ENCODE data around the gene CFAP70.

CFAP70 gene

GRCh38 chr10:73226663-73227062 is 132.0 kb downstream of the CFAP70 start:
- Histone ChIP-seq H3K27ac (ENCODE audit: low read depth in 2 of 2, low read length in 2 of 2) (no peak overlapping the region), H3K36me3 (ENCODE audit: control insufficient read depth in 2 of 2, insufficient read depth in 2 of 2, low read length in 2 of 2) (peaks cover 0 to 7% of the 10 kb centered on the region in 2 donors), H3K27me3 (ENCODE audit: control insufficient read depth in 2 of 2, insufficient read depth in 2 of 2, low read length in 2 of 2) (no peaks in the 10 kb centered on the region), H3K4me3 (ENCODE audit: low read length in 2 of 2) (no peak overlapping the region), H3K9ac (ENCODE audit: low read depth in 1 of 2, low read length in 2 of 2) (no peak overlapping the region), H3K9me3 (ENCODE audit: control insufficient read depth in 2 of 2, low read length in 2 of 2) (no peaks in the 10 kb centered on the region), H3K4me1 (ENCODE audit: control insufficient read depth in 2 of 2, insufficient read depth in 2 of 2, low read length in 2 of 2) (no peaks in the 10 kb centered on the region)

GRCh38 chr10:73225518-73225917 is 133.1 kb downstream of the CFAP70 start:
- H3K27ac ChIP-seq (ENCODE audit: low read depth in 2 of 2, low read length in 2 of 2): no peak overlapping the region
- no peak overlapping the region for H3K9ac ChIP-seq (ENCODE audit: low read depth in 1 of 2, low read length in 2 of 2)
- H3K9me3 ChIP-seq (ENCODE audit: control insufficient read depth in 2 of 2, low read length in 2 of 2): no peaks in the 10 kb centered on the region
- H3K36me3 ChIP-seq (ENCODE audit: control insufficient read depth in 2 of 2, insufficient read depth in 2 of 2, low read length in 2 of 2): peaks cover 0 to 3% of the 10 kb centered on the region in 2 donors
- H3K4me1 ChIP-seq (ENCODE audit: control insufficient read depth in 2 of 2, insufficient read depth in 2 of 2, low read length in 2 of 2): no peaks in the 10 kb centered on the region
- no peak overlapping the region for H3K4me3 ChIP-seq (ENCODE audit: low read length in 2 of 2)
- H3K27me3 ChIP-seq (ENCODE audit: control insufficient read depth in 2 of 2, insufficient read depth in 2 of 2, low read length in 2 of 2): no peaks in the 10 kb centered on the region

GRCh38 chr10:73220989-73221388 is 137.7 kb downstream of the CFAP70 start:
- Histone ChIP-seq H3K9ac (ENCODE audit: low read depth in 1 of 2, low read length in 2 of 2) (no peak overlapping the region), H3K4me1 (ENCODE audit: control insufficient read depth in 2 of 2, insufficient read depth in 2 of 2, low read length in 2 of 2) (no peaks in the 10 kb centered on the region), H3K27ac (ENCODE audit: low read depth in 2 of 2, low read length in 2 of 2) (no peak overlapping the region), H3K36me3 (ENCODE audit: control insufficient read depth in 2 of 2, insufficient read depth in 2 of 2, low read length in 2 of 2) (peaks cover 10 to 14% of the 10 kb centered on the region in 2 donors), H3K27me3 (ENCODE audit: control insufficient read depth in 2 of 2, insufficient read depth in 2 of 2, low read length in 2 of 2) (no peaks in the 10 kb centered on the region), H3K9me3 (ENCODE audit: control insufficient read depth in 2 of 2, low read length in 2 of 2) (no peaks in the 10 kb centered on the region), H3K4me3 (ENCODE audit: low read length in 2 of 2) (no peak overlapping the region)

GRCh38 chr10:73219384-73219783 is 139.3 kb downstream of the CFAP70 start:
- Histone ChIP-seq H3K36me3 (ENCODE audit: control insufficient read depth in 2 of 2, insufficient read depth in 2 of 2, low read length in 2 of 2) (peaks cover 10 to 14% of the 10 kb centered on the region in 2 donors), H3K27ac (ENCODE audit: low read depth in 2 of 2, low read length in 2 of 2) (no peak overlapping the region), H3K9ac (ENCODE audit: low read depth in 1 of 2, low read length in 2 of 2) (no peak overlapping the region), H3K27me3 (ENCODE audit: control insufficient read depth in 2 of 2, insufficient read depth in 2 of 2, low read length in 2 of 2) (no peaks in the 10 kb centered on the region), H3K4me1 (ENCODE audit: control insufficient read depth in 2 of 2, insufficient read depth in 2 of 2, low read length in 2 of 2) (no peaks in the 10 kb centered on the region), H3K9me3 (ENCODE audit: control insufficient read depth in 2 of 2, low read length in 2 of 2) (no peaks in the 10 kb centered on the region), H3K4me3 (ENCODE audit: low read length in 2 of 2) (no peak overlapping the region)

- Histone ChIP-seq H3K27ac (ENCODE audit: low read depth in 2 of 2, low read length in 2 of 2) (no peak overlapping the region), H3K36me3 (ENCODE audit: control insufficient read depth in 2 of 2, insufficient read depth in 2 of 2, low read length in 2 of 2) (peaks cover 10 to 14% of the 10 kb centered on the region in 2 donors), H3K27me3 (ENCODE audit: control insufficient read depth in 2 of 2, insufficient read depth in 2 of 2, low read length in 2 of 2) (no peaks in the 10 kb centered on the region), H3K4me1 (ENCODE audit: control insufficient read depth in 2 of 2, insufficient read depth in 2 of 2, low read length in 2 of 2) (no peaks in the 10 kb centered on the region), H3K9me3 (ENCODE audit: control insufficient read depth in 2 of 2, low read length in 2 of 2) (no peaks in the 10 kb centered on the region), H3K4me3 (ENCODE audit: low read length in 2 of 2) (no peak overlapping the region), H3K9ac (ENCODE audit: low read depth in 1 of 2, low read length in 2 of 2) (no peak overlapping the region)
These were observed 140.1 kb downstream of the CFAP70 start for GRCh38 chr10:73218431-73219191.

GRCh38 chr10:73217628-73218027 is 141.0 kb downstream of the CFAP70 start:
- no peaks in the 10 kb centered on the region for H3K27me3 ChIP-seq (ENCODE audit: control insufficient read depth in 2 of 2, insufficient read depth in 2 of 2, low read length in 2 of 2)
- no peaks in the 10 kb centered on the region for H3K9me3 ChIP-seq (ENCODE audit: control insufficient read depth in 2 of 2, low read length in 2 of 2)
- H3K36me3 ChIP-seq (ENCODE audit: control insufficient read depth in 2 of 2, insufficient read depth in 2 of 2, low read length in 2 of 2): peaks cover 10 to 14% of the 10 kb centered on the region in 2 donors
- no peak overlapping the region for H3K27ac ChIP-seq (ENCODE audit: low read depth in 2 of 2, low read length in 2 of 2)
- no peaks in the 10 kb centered on the region for H3K4me1 ChIP-seq (ENCODE audit: control insufficient read depth in 2 of 2, insufficient read depth in 2 of 2, low read length in 2 of 2)
- no peak overlapping the region for H3K4me3 ChIP-seq (ENCODE audit: low read length in 2 of 2)
- H3K9ac ChIP-seq (ENCODE audit: low read depth in 1 of 2, low read length in 2 of 2): no peak overlapping the region

GRCh38 chr10:73215749-73216148 is 142.9 kb downstream of the CFAP70 start:
- H3K36me3 ChIP-seq (ENCODE audit: control insufficient read depth in 2 of 2, insufficient read depth in 2 of 2, low read length in 2 of 2): peaks cover 10 to 15% of the 10 kb centered on the region in 2 donors
- H3K27me3 ChIP-seq (ENCODE audit: control insufficient read depth in 2 of 2, insufficient read depth in 2 of 2, low read length in 2 of 2): no peaks in the 10 kb centered on the region
- H3K9ac ChIP-seq (ENCODE audit: low read depth in 1 of 2, low read length in 2 of 2): no peak overlapping the region
- H3K4me3 ChIP-seq (ENCODE audit: low read length in 2 of 2): no peak overlapping the region
- no peaks in the 10 kb centered on the region for H3K9me3 ChIP-seq (ENCODE audit: control insufficient read depth in 2 of 2, low read length in 2 of 2)
- H3K4me1 ChIP-seq (ENCODE audit: control insufficient read depth in 2 of 2, insufficient read depth in 2 of 2, low read length in 2 of 2): no peaks in the 10 kb centered on the region
- no peak overlapping the region for H3K27ac ChIP-seq (ENCODE audit: low read depth in 2 of 2, low read length in 2 of 2)

- Histone ChIP-seq H3K9me3 (ENCODE audit: control insufficient read depth in 2 of 2, low read length in 2 of 2) (no peaks in the 10 kb centered on the region), H3K9ac (ENCODE audit: low read depth in 1 of 2, low read length in 2 of 2) (no peak overlapping the region), H3K27me3 (ENCODE audit: control insufficient read depth in 2 of 2, insufficient read depth in 2 of 2, low read length in 2 of 2) (no peaks in the 10 kb centered on the region), H3K27ac (ENCODE audit: low read depth in 2 of 2, low read length in 2 of 2) (no peak overlapping the region), H3K4me3 (ENCODE audit: low read length in 2 of 2) (no peak overlapping the region), H3K36me3 (ENCODE audit: control insufficient read depth in 2 of 2, insufficient read depth in 2 of 2, low read length in 2 of 2) (peaks cover 0 to 7% of the 10 kb centered on the region in 2 donors), H3K4me1 (ENCODE audit: control insufficient read depth in 2 of 2, insufficient read depth in 2 of 2, low read length in 2 of 2) (no peaks in the 10 kb centered on the region)
These were observed 147.4 kb downstream of the CFAP70 start for GRCh38 chr10:73211106-73211811.

- H3K36me3 ChIP-seq (ENCODE audit: control insufficient read depth in 2 of 2, insufficient read depth in 2 of 2, low read length in 2 of 2): peaks cover 0 to 8% of the 10 kb centered on the region in 2 donors
- H3K4me1 ChIP-seq (ENCODE audit: control insufficient read depth in 2 of 2, insufficient read depth in 2 of 2, low read length in 2 of 2): no peaks in the 10 kb centered on the region
- no peak overlapping the region for H3K4me3 ChIP-seq (ENCODE audit: low read length in 2 of 2)
- no peak overlapping the region for H3K27ac ChIP-seq (ENCODE audit: low read depth in 2 of 2, low read length in 2 of 2)
- no peak overlapping the region for H3K9ac ChIP-seq (ENCODE audit: low read depth in 1 of 2, low read length in 2 of 2)
- H3K9me3 ChIP-seq (ENCODE audit: control insufficient read depth in 2 of 2, low read length in 2 of 2): no peaks in the 10 kb centered on the region
- H3K27me3 ChIP-seq (ENCODE audit: control insufficient read depth in 2 of 2, insufficient read depth in 2 of 2, low read length in 2 of 2): no peaks in the 10 kb centered on the region
These were observed 148.1 kb downstream of the CFAP70 start for GRCh38 chr10:73210395-73211105.

GRCh38 chr10:73209705-73210104 is 149.0 kb downstream of the CFAP70 start:
- Histone ChIP-seq H3K27ac (ENCODE audit: low read depth in 2 of 2, low read length in 2 of 2) (no peak overlapping the region), H3K36me3 (ENCODE audit: control insufficient read depth in 2 of 2, insufficient read depth in 2 of 2, low read length in 2 of 2) (peaks cover 0 to 8% of the 10 kb centered on the region in 2 donors), H3K27me3 (ENCODE audit: control insufficient read depth in 2 of 2, insufficient read depth in 2 of 2, low read length in 2 of 2) (no peaks in the 10 kb centered on the region), H3K4me3 (ENCODE audit: low read length in 2 of 2) (no peak overlapping the region), H3K9me3 (ENCODE audit: control insufficient read depth in 2 of 2, low read length in 2 of 2) (no peaks in the 10 kb centered on the region), H3K9ac (ENCODE audit: low read depth in 1 of 2, low read length in 2 of 2) (no peak overlapping the region), H3K4me1 (ENCODE audit: control insufficient read depth in 2 of 2, insufficient read depth in 2 of 2, low read length in 2 of 2) (no peaks in the 10 kb centered on the region)
